COLO668 (cell line): ENCODE results near the gene FARP2.
"Not testable (repeated sequence)": the region's sequence is repeated elsewhere in the genome, so short reads cannot be mapped to it uniquely, and the experiment has no call there.

ENCODE experiments used
- DNase-seq: peaks from one replicate; lab custom pipeline; 2025; ENCODE audit not compliant: unreplicated experiment; lab: John Stamatoyannopoulos, UW

FARP2 gene

DNA sequence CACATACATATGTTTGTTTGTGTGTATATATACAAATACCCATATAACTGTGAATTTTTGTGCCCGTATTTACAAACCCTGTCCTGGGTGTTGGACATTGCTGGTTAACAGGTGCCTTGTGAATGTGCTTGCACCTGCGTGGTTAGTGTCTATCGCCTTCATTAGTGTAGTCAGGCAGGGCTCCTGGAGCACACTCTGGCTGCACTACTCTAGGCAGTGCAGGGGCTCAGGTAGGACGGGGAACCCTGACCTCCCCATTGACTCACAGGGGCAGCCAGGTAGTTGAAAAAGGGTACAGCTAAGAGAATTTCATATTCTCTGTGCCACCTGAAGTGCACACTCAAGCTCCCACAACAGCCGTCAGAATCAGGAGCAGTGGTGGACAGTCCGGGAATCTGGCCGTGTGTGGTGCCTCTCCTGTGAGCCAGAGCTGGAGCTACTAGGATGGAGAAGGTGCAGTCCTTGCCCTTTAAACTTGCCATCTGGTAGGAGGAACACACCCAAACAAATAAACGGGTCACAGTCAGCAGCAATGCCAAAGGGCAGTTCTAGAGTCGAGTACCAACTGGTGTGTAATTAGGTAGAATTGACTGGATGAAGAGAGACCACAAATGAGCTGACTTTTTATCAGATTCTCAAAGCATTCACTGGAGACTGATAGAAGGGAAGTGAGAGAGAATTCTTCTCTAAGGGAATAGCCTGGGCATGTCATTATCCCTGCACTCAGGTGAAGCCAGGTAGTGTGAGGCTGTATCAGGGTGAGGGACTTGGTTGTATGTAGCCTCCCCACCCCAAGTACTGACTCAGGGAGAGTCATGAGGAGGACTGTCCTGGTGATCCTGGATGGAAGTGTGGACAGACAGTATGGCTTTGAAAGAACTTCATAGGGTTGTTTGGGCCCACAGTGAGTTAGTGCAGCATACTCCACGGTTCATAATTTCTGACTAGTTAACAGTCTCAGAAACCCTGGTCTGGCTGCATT is 44.1 kb downstream of the FARP2 start:
- DNase-seq, result peak; percentile 36

GRCh38 chr2:241408849-241409248 is 52.8 kb downstream of the FARP2 start:
- no peak for DNase-seq

DNA sequence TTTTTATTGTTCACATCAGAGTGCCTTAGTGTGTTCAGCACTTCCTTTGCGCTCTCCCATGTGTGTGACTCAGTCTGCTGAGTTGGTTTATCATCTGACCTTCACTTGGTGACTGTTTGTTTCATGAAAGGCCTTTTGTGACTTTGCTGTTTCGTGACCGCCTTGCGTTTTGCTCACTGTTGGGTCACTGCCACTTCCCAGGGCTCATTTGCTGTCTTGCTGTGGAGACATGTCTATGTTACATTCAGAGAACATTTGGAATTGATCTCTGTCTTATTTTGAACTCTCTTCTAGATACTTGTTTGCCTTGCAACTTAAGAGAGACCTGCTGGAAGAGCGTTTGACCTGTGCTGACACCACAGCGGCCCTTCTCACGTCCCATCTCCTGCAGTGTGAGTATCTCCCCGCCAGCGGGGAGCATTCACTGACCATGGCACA is 54.7 kb downstream of the FARP2 start:
- no peak for DNase-seq

DNA sequence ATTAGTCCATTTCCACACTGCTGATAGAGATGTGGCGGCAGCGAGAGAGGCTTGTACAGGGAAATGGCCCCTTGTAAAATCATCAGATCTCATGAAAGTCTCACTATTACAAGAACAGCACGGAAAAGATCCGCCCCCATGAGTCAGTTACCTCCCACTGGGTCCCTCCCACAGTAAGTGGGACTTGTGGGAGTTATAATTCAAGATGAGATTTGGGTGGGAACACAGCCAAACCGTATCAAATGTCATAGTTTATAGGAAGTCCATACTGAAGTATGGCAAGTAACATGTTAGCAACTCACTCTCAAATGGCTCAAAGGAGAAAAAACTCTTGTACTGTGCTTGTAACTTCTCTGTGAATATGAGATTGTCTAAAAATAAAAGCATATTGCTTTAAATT is 56.1 kb downstream of the FARP2 start:
- no peak for DNase-seq

DNA sequence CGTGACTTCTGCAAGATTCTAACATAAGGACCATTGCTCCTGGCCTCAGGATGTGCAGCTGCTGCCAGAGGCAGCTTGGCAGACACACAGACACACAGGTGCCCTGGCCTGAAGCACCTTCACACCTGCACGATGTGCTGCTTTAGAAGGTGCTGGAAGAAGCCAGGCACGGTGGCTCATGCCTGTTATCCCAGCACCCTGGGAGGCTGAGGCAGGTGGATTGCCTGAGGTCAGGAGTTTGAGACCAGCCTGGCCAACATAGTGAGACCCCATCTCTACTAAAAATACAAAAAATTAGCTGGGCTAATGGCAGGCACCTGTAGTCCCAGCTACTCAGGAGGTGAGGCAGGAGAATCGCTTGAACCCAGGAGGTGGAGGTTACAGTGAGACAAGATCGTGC is 57.4 kb downstream of the FARP2 start:
- not testable (repeated sequence) for DNase-seq

DNA sequence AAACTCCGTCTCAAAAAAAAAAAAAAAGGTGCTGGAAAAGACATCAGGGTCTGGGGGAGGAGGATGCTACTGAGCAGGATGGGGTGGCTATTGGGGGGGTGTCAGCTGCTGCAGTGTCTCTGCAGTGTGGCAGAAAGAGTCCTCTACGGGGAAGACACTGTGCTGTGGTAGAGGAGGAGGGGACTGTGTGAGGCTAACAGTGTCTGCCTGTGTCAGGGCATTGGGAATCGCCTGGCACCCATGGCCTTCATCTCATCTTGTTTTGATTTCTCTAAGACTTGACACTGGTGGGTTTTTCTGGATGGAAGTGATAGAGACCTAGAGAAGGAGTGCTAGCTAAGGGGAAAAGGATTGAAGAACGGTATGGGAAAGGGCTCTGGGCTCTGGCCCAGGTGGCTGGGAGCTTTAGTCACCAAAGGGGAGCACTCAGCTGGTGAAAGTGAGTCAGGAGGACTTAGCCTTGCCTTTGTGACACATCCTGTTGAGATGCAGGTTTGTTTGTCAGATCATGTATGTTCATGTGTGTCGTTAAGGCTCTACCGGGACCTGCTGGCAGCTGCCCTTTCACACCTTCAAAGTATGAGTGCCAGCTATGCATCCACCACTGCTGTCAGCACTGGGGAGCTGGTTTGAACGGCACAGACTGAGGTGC is 58.0 kb downstream of the FARP2 start:
- DNase-seq, result no peak

DNA sequence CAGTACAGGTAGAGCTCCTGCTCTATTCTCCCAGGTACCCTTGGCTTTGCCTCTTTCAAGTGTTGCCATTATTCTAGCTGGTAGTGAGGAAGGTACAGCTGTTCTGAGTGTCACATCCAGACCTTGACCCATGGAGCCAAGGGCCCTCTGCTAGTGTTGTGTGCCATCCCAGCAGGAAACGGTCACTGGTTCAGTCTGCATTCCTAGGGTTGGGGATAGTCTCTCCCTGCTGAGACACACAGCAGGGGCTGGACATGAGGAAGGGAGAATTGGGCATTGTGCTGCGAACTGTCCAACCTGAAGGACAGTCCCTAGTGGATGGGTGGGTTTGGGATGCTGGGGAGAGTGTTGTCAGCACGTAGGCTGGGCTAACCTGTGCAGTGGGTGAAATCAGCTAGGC is 59.1 kb downstream of the FARP2 start:
- DNase-seq, result no peak

GRCh38 chr2:241417626-241418025 is 61.5 kb downstream of the FARP2 start:
- peak; percentile 71 for DNase-seq

DNA sequence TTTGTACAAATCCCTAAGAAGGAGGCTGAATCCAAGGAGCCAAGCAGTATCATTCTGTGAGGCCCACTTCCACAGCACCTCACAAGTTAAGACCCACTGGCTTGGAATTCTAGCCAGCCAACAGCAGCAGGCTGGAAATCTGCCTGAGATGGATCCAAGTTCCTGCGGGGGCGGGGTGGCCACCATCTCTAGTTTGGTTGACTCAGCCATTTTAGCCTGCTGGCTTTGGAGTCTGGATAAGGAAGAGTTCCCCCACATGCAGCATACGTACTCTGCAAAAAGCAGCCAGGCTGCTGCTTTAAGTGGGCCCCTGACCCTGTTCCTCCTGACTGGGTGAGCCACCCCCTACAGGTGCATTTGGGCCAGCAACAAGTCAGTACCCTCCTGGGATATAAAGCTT is 65.2 kb downstream of the FARP2 start:
- no peak for DNase-seq

GRCh38 chr2:241421942-241422341 is 65.9 kb downstream of the FARP2 start:
- not testable (repeated sequence) for DNase-seq

GRCh38 chr2:241422350-241422749 is 66.3 kb downstream of the FARP2 start:
- no peak for DNase-seq

DNA sequence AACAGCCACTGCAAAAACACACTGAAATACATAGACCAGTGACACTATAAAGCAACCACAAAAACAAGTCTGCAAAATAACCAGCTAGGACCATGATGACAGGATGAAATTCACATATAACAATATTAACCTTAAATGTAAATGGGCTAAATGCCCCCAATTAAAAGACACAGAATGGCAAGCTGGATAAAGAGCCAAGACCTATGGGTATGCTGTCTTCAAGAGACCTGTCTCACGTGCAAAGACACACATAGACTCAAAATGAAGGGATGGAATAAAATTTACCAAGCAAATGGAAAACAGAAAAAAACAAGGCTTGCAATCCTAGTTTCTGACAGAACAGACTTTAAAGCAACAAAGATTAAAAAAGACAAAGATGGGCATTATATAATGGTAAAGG is 67.4 kb downstream of the FARP2 start:
- not testable (repeated sequence) for DNase-seq

DNA sequence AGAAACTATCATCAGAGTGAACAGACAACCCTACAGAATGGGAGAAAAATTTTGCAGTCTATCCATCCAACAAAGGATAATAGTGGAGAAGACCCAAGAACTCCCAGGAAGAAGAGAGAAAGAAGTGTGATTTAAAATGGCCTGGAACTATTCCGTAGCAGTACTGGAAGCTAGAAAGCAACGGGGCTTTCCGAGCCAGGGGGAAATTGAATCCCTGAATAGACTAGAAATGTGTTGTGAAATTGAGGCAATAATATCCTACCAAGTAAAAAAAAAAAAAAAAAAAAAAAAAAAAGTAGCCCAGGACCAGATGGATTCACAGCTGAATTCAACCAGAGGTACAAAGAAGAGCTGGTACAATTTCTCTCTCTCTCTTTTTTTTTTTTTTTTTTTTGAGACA is 69.3 kb downstream of the FARP2 start:
- no peak for DNase-seq

DNA sequence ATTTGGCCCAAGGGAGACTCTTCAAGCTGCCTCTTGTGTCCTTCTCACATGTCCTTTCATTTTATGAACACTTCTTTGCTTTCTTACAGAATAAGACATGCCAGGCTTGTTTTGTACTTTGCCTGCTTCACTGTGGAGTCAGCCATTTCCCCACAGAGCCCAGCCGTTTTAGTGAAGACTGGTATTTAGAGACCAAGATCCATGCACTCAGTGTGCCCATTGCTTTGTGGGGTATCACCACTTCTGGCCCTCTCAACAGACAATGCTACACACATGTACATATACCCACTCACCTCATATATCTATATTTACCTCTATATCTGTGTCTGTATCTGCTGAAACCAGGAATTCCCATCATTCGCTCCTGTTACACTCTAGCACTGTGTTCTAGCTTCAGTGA is 74.1 kb downstream of the FARP2 start:
- no peak for DNase-seq

DNA sequence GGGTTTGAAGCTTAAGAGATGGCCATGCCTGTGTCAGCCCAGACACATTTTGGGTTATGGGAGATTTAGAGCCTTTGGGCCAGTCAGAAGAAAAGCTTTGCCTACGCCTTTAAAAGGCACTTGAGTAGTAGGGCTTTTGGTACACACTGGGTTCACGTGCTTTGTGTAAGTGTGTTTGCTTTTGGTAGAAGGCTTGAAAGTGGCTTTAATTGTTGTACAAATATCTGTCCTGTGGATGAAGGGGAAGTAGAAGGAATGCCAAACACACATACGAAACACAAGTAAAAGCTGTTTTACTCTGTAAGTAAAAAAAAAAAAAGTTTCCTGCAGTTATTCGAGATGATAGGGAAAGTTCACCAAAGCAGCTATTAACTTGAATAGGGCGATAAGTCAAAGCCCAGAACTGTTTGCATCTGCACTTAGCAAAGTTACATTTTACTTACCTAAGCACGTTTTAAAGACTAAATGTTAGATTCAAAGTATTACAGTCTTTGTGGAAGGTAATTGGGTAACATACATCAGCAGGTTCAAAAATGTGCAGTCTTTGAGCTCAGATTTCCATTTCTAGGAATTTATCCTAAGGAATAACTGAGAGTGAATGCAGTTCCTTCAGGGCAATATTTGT is 76.9 kb downstream of the FARP2 start:
- no peak for DNase-seq

DNA sequence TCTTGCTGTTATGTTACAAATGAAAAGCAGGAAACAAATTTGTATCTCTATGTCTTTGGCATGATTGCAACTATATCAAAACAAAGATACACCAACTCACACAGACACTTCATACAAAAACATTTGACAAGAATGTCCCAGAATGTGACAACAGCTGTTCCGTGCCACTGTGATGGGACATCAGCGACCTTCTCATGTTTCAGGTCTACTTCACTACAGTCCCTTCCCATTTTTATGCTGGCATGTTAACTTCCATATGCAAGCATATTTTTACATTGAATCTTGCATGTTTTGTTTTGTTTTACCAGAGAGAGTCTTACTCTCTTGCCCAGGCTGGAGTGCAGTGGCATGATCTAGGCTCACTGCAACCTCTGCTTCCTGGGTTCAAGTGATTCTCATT is 81.1 kb downstream of the FARP2 start:
- DNase-seq, result no peak

- no peak for DNase-seq
These were observed 85.4 kb downstream of the FARP2 start for GRCh38 chr2:241441492-241441891.

- peak; percentile 72 for DNase-seq
These were observed 87.6 kb downstream of the FARP2 start for GRCh38 chr2:241443486-241444223.

DNA sequence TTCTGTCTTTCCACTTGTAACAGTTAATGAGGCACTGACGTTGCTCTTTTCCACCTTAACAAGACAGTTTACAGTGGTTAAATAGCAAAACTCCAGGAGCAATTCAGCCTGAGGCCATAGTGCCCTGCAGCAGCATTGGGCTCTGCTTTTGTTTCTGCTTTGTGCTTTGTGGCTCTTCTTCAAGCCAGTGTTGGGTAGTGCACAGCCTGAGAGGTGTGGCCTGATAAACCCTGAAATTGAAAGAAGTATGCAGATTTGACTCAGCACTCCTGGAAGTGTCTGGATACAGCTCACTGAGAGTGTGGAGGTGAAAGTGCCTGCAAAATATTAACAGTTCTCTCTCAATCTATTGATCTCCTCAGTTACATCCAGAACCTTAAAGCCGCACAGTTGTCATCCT is 89.3 kb downstream of the FARP2 start:
- DNase-seq, result no peak

- not testable (repeated sequence) for DNase-seq
These were observed 94.0 kb downstream of the FARP2 start for GRCh38 chr2:241450092-241450491.
